Hepatocyte (in vitro differentiated cells): ENCODE results near the gene OR5B21. TPM values are rescaled to one million over a fixed set of nuclear protein-coding genes. Genes with fewer than 3 reads are reported as not detected.

Experiments
- DNase-seq: peaks from one replicate; pipeline ENCODE4 v3.0.0-alpha.2; 2016; ENCODE audit warnings: low spot score
- H2AFZ ChIP-seq: fragments of 200-600 bp; sonication (generic); 2 replicates; pipeline ENCODE4 v1.6.0; 2016; ENCODE audit warnings: antibody characterized with exemption, mild to moderate bottlenecking
- H3K27ac ChIP-seq: fragments of 200-600 bp; sonication (generic); 2 replicates; pipeline ENCODE4 v1.5.1; 2016; ENCODE audit warnings: mild to moderate bottlenecking
- H3K27me3 ChIP-seq: fragments of 200-600 bp; sonication (generic); 2 replicates; pipeline ENCODE4 v1.6.1; 2016
- H3K36me3 ChIP-seq: fragments of 200-600 bp; sonication (generic); replicated peaks from 2 replicates; pipeline ENCODE4 v1.5.1; 2016; ENCODE audit warnings: low read depth; ENCODE audit not compliant: insufficient read depth
- H3K4me1 ChIP-seq: fragments of 200-600 bp; sonication (generic); 2 replicates; pipeline ENCODE4 v1.5.1; 2016; ENCODE audit warnings: mild to moderate bottlenecking, moderate library complexity; ENCODE audit not compliant: insufficient read depth
- H3K4me2 ChIP-seq: fragments of 200-600 bp; sonication (generic); 2 replicates; pipeline ENCODE4 v1.6.0; 2016
- H3K4me3 ChIP-seq: fragments of 200-600 bp; sonication (generic); 2 replicates; pipeline ENCODE4 v1.5.1; 2016; ENCODE audit warnings: mild to moderate bottlenecking
- H3K79me2 ChIP-seq: fragments of 200-600 bp; sonication (generic); 2 replicates; pipeline ENCODE4 v1.6.0; 2017; ENCODE audit warnings: mild to moderate bottlenecking
- H3K9me2 ChIP-seq: fragments of 200-600 bp; sonication (generic); replicated peaks from 2 replicates; pipeline ENCODE4 v1.6.0; 2017; ENCODE audit warnings: mild to moderate bottlenecking; ENCODE audit not compliant: insufficient read depth
- H3K9me3 ChIP-seq: fragments of 200-600 bp; sonication (generic); 2 replicates; pipeline ENCODE4 v1.5.1; 2016; ENCODE audit warnings: low read depth, mild to moderate bottlenecking
- H4K20me1 ChIP-seq: fragments of 200-600 bp; sonication (generic); 2 replicates; pipeline ENCODE4 v1.6.0; 2016; ENCODE audit warnings: mild to moderate bottlenecking; ENCODE audit not compliant: insufficient read depth, poor library complexity, severe bottlenecking
- CTCF ChIP-seq: fragments of 200-600 bp; sonication (generic); IDR thresholded peaks from 2 replicates; pipeline ENCODE4 v1.5.1; 2016; ENCODE audit warnings: antibody characterized with exemption, mild to moderate bottlenecking; ENCODE audit not compliant: poor library complexity
- EZH2 ChIP-seq: fragments of 200-600 bp; sonication (generic); IDR thresholded peaks from 2 replicates; pipeline ENCODE4 v1.6.1; 2016; ENCODE audit warnings: antibody characterized with exemption, mild to moderate bottlenecking, borderline replicate concordance
- EZH2phosphoT487 ChIP-seq: fragments of 200-600 bp; sonication (generic); IDR thresholded peaks from one replicate; pipeline ENCODE4 v1.6.1; 2018; ENCODE audit warnings: antibody characterized with exemption, mild to moderate bottlenecking, low read depth, moderate library complexity; ENCODE audit not compliant: unreplicated experiment, severe bottlenecking
- WGBS: methylation state at CpG from one replicate; pipeline ENCODE4 v1.1.6; 2016; ENCODE audit warnings: low lambda C conversion rate; ENCODE audit errors: missing lambda C conversion rate; 5-methylcytosine and 5-hydroxymethylcytosine counted together
- polyA plus RNA-seq: library from polyadenylated mRNA; unstranded; fragments of >200 nt; fragmentation: Nextera tagmentation; extraction: Ambion mirVana; gene quantifications from 2 replicates; pipeline ENCODE4 v1.2.1, GENCODE V29; 2016
- total RNA-seq: library from RNA; depleted of rRNA; stranded (reverse); fragments of >200 nt; gene quantifications from 2 replicates; pipeline ENCODE4 v1.2.3, GENCODE V29; 2014

OR5B21 gene
- not detected in 2 replicates for total RNA-seq
- polyA plus RNA-seq: not detected in 2 replicates

GRCh38 chr11:58508005-58508404, at the start of gene OR5B21:
Gene OR5B21, minus strand, starts transcription at chr11:58508105. Its CDS starts 0 bp downstream, at chr11:58508105.
- Histone ChIP-seq H3K36me3 (no peaks in the 10 kb centered on the region), H3K9me2 (no peaks in the 10 kb centered on the region), H4K20me1 (no peaks in the 10 kb centered on the region), H3K79me2 (no peaks in the 10 kb centered on the region), H3K4me1 (no peaks in the 10 kb centered on the region), H3K27ac (no peak within 1 kb of the TSS), H3K9me3 (no peaks in the 10 kb centered on the region), H3K4me2 (no peak within 1 kb of the TSS), H2AFZ (no peak within 1 kb of the TSS), H3K4me3 (no peak within 1 kb of the TSS), H3K27me3 (no peaks in the 10 kb centered on the region)
- TF ChIP-seq CTCF: no peak
- no peak for TF ChIP-seq EZH2phosphoT487
- TF ChIP-seq EZH2: no peak
- DNase-seq: no peak
- 93% methylated on average over 1 of the region's 1 CpG for whole genome bisulfite sequencing

DNA sequence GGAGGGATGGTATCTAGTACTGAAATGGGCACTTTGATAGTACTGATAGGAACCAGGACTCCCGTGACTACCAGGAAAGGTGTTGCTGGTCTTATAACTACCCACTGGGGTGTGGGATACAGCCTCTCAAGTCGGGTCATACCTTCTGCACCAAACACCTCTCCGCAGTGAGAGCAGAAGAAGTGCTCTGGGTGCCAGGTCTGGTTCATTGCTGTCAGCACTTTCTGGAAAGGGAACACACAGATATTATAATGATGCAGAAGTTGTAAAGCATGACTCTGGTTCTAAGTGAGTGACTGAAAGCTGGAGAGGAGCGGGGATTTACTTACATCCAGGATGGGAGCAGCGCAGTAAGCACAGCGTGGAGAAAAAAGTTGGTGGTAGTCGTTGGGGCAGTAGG, 41.7 kb upstream of the OR5B21 start:
- Histone ChIP-seq H3K9me3 (no peaks in the 10 kb centered on the region), H3K4me2 (no peak overlapping the region), H3K79me2 (no peaks in the 10 kb centered on the region), H3K4me1 (no peaks in the 10 kb centered on the region), H3K9me2 (no peaks in the 10 kb centered on the region), H3K27me3 (no peaks in the 10 kb centered on the region), H3K36me3 (no peaks in the 10 kb centered on the region), H3K4me3 (no peak overlapping the region), H3K27ac (no peak overlapping the region), H2AFZ (no peak overlapping the region), H4K20me1 (no peaks in the 10 kb centered on the region)
- WGBS: 95% methylated on average over 7 of the region's 7 CpGs
- no peak for DNase-seq
- no peak for TF ChIP-seq EZH2phosphoT487
- no peak for TF ChIP-seq CTCF
- no peak for TF ChIP-seq EZH2

- Histone ChIP-seq H3K4me1 (no peaks in the 10 kb centered on the region), H3K27ac (no peak overlapping the region), H2AFZ (no peak overlapping the region), H3K9me3 (no peaks in the 10 kb centered on the region), H3K79me2 (no peaks in the 10 kb centered on the region), H3K27me3 (no peaks in the 10 kb centered on the region), H3K4me3 (no peak overlapping the region), H3K9me2 (no peaks in the 10 kb centered on the region), H3K36me3 (no peaks in the 10 kb centered on the region), H4K20me1 (no peaks in the 10 kb centered on the region), H3K4me2 (no peak overlapping the region)
- WGBS: 73% methylated on average over 1 of the region's 1 CpG
- no peak for DNase-seq
- TF ChIP-seq CTCF (no peak), EZH2 (no peak), EZH2phosphoT487 (no peak)
Observed at GRCh38 chr11:58546841-58547240, 38.9 kb upstream of the OR5B21 start.

GRCh38 chr11:58531865-58532341, 24.0 kb upstream of the OR5B21 start:
- TF ChIP-seq CTCF: no peak
- no peak for TF ChIP-seq EZH2
- TF ChIP-seq EZH2phosphoT487: no peak

More at GRCh38 chr11:58531865-58532341, 24.0 kb upstream of the OR5B21 start:
- WGBS: 99% methylated on average over 20 of the region's 25 CpGs
- Histone ChIP-seq H4K20me1 (no peaks in the 10 kb centered on the region), H3K4me3 (no peak overlapping the region), H2AFZ (no peak overlapping the region), H3K4me2 (no peak overlapping the region), H3K36me3 (no peaks in the 10 kb centered on the region), H3K79me2 (no peaks in the 10 kb centered on the region), H3K27ac (no peak overlapping the region), H3K9me3 (no peaks in the 10 kb centered on the region), H3K9me2 (no peaks in the 10 kb centered on the region), H3K27me3 (no peaks in the 10 kb centered on the region), H3K4me1 (no peaks in the 10 kb centered on the region)
- DNase-seq: no peak
